GM18868 (cell line): ENCODE data around the gene TEN1.
"Not testable (repeated sequence)": the region's sequence is repeated elsewhere in the genome, so short reads cannot be mapped to it uniquely, and the experiment has no call there.

Experiments
- ATAC-seq: cut with Tn5 transposase; IDR thresholded peaks from one replicate; pipeline ENCODE4 v1.9.1; 2021; ENCODE audit warnings: mild to moderate bottlenecking, moderate library complexity; ENCODE audit not compliant: unreplicated experiment

Gene TEN1

DNA sequence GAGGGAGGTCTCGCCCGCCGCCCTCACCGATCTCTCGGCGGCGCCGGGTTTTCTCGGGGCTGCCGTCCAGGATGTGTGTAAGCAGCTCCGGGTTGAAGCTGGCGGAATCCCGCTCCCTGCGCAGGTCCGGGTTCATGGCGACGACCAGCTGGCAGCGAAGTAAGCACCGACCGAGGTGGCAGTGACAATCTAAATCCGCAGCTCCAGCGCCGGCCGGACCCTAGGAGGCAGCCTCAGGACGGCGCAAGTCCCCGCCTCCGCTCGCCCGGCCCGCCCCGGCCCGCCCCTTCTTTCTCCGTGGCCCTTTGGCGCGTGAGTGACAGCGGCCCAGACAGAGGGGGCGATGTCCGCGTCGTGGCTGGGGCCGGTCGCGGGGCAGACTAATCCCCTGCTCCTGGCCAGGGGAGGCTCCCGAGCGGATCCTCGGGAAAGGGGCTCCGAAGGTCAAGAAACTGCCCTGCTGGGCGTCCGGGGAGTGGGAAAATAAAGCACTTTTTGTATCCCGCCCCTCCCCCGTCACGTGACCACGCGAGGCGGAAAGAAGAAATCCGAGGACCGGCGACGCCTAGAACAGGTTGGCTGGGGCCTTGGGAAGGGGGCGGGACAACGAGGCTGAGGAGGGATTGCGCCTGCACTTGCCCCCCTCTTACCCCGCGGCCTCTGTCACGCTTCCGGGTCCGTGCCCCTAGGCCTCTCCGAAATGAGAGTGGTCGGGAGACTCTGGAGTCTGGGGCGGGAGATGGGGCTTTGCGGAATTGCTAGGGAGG lies at the start of gene TEN1, which contains the start of gene ACOX1:
TSS of gene TEN1 (plus strand) at position 303 of the 767 bp plus-strand sequence. CDS start 6,953 bp downstream, outside the sequence.
TSS of gene ACOX1 (minus strand) at position 229 of the 767 bp plus-strand sequence. CDS start at position 136, 93 bp downstream.
- ATAC-seq: peak; percentile 90

- ATAC-seq: no peak
Measured at GRCh38 chr17:75931062-75931461, 48.0 kb upstream of the TEN1 start.

DNA sequence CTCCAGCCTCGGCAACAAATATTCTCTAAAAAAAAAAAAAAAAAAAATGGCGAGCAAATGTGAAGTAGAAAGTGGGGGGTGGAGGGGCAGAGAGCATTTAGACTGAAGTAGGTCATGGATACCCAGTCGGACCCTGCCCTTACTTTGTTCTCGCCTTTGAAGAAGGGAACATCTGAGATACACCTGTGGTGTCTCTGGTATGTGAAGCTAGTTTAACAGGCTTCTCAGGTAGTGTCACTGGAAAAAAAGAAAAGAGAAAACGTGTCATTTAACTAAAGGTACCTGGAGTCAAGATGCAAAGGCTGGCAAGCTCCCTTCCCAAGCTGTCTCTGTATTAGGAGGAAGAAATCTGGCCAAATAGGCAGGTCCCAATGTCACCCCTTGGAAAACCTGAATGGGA lies 46.2 kb upstream of the TEN1 start:
- ATAC-seq: no peak

- no peak for ATAC-seq
Measured at GRCh38 chr17:75933808-75934207, 45.2 kb upstream of the TEN1 start.

DNA sequence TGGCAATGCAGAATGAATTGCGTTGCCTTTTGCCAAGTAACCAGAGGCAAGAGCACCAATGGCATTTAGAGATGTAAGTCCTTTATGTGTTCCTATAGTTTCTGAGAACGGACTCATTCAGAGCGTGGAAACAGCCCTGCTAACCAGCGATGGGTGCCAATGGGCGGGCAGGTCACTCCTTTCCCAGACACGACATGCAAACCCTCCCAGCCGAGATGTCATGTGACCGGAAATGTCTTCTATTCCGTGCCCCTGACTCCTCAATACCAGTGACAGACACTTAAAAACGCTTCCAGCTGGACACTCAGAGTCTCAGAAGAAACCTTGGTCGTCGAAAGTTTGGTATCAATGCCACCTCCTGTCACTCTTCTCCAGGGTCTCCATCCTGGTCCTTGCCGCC lies 41.4 kb upstream of the TEN1 start:
- ATAC-seq: no peak

DNA sequence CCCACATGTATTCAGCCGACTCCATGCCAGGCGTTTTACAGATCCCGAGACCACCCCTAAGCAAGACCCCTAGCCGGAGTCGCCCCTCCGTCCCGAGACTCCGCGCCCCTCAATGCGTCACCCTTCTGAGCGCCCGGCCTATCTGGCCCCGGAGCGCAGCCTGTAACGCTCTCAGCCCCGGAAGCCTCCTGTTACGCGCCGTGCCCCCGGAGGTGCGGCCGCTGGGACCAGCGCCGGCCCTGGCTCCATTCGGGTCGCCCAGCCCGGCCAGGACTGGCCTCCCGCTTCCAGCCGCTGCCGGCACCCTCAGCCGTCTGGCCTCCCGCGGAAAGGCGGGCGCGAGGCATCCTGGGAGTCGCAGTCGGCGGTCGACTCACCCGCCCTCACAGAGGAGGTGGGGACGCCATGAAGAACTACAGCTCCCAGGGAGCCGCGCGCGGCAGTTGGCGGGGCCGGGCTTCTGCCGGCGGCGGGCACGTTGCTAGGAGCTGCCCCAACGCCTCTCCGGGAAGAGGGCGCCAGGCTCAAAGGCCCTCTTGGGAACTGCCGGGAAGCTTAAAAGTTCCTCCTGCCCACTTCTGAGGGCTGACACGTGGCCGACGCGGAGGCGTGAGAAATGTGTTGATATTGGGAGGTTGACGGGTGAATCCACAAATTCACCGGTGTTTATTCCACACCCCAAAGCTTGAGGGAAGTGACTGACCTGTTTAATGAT lies 38.2 kb upstream of the TEN1 start, which contains the start of gene FBF1:
TSS of gene FBF1 (minus strand) at position 316 of the 715 bp plus-strand sequence. CDS start 2,893 bp downstream, outside the sequence.
- ATAC-seq: peak; percentile 97

DNA sequence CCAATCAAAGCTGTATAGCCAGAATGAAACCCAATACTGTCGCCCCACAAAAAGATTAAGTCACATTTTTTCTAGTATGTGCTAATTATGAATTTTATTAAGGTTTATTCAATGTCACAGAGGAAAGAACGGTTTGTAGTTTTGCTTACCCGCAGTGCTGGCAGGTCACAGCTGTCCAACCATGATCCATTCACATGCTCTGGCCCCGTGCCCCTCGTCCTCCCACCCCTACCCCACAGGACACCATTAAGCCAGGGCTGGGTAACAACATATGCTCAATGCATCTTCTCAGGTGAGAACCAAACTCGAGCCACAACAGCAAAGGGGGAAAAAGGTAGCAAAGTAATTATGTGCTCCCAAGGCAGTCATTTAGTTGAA lies 37.6 kb upstream of the TEN1 start:
- ATAC-seq: no peak

DNA sequence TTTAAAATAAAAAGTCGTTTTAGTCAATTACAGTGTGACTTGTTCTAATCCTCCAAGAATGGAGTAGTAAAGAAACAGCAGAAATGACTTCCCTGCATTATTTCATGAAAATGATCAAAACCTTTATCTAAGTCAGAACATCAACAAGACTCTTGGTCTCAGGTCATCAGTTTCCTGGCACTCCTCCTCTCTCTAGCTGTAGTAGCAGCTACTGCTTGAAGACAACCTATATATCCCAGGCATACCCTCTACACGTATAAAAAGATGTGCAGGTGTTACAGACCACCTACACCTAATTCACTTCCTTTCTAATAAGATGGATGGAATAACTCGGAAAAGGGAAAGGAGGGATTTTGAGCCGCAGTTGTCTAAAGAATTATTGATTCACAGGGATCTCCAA lies 36.6 kb upstream of the TEN1 start:
- ATAC-seq: no peak

DNA sequence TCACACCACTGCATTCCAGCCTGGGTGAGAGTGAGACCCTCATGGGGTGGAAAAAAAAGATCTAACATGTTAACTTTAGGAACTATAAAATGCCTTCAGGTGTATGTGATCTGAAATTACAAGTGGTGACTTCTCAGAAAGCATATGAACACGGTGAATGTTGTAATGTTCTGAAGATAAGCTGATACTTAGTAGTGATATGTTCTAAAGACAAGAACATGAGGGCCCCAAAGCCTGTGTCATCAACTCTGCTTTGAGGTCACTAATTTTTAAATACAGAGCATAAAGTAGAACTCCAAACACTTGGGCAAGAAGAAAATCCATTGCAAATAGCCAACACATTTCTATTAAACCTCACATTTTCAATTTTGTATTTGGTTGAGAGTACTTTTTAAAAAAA lies 35.5 kb upstream of the TEN1 start:
- ATAC-seq: no peak

DNA sequence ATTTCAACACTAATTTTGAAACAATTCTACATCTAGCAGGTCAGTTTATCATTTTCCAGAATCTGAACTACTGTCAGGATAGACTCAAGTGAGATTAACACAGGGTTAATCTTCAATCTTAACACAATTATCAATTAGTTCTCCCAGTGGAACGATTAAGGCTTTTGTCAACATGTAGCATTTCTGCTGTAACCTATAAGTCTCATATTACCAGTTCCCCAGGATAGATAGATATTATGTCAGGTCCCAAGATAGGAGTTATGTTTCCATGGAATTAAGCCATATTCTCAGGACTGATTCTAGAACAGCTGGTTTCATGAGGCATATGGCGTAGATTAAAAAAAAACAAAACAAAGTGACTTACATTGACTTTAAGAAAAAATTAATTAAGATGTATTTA lies 33.8 kb upstream of the TEN1 start:
- no peak for ATAC-seq

DNA sequence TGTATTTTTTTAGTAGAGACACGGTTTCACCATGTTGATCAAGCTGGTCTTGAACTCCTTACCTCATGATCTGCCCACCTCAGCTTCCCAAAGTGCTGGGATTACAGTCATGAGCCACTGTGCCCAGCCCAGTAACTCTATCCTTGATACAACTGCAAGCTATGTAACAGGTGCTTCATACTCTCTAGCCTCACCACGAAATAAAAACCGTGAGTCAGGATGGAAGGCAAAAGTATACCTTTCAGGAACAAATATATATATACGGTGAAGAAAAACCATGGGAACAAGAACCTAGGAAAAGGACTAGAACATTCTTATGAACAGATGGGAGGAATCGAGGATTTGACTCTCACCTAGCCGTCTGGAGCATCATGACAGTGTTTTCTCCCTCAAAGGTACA lies 28.6 kb upstream of the TEN1 start:
- no peak for ATAC-seq

DNA sequence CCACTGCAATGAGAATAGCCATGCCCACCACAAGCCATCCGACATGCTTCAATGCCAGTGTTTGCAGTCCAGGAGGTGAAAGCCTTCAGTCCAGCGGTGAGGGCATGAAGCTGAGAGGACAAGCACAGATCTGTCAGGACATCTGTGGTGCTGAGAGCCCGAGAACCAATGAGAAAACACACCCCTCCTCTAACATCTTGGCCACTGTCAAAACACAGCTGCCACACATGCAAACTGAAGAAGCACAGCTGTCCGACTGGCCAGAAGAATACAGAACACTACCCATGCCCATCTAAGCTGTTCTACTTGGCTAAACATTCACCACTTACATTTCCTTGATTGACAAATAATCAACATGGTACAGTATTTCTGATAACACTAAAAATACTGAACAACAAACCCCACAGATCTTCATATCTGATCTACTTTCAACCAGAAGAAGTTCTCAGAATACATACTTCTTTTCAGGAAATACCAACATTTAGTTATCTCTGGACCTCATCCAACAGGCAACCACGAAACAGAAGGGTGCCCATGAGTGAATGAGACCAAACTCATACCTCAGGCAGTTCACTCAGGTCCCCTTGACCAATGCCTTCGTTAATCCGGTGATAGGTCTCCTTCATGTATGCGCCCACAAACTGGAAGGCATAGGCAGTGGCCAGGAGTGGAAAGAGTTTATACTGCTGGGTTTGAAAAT lies 28.0 kb upstream of the TEN1 start:
- no peak for ATAC-seq

- ATAC-seq: no peak
Measured at GRCh38 chr17:75959051-75959838, 19.8 kb upstream of the TEN1 start.

GRCh38 chr17:75959839-75960511 lies 19.1 kb upstream of the TEN1 start:
- no peak for ATAC-seq

- no peak for ATAC-seq
Measured at GRCh38 chr17:75965468-75965867, 13.6 kb upstream of the TEN1 start.

DNA sequence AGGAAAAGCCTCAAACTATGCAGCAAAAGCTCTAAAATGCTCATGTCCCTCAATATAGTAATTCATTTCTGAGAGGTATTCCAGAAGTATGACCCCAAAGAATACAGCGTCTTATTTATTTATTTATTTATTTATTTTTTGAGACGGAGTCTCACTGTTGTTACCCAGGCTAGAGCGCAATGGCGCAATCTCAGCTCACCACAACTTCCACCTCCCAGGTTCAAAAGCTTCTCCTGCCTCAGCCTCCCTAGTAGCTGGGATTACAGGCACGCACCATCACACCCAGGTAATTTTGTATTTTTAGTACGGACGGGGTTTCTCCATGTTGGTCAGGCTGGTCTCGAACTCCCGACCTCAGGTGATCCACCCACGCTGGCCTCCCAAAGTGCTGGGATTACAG lies 10.0 kb upstream of the TEN1 start:
- ATAC-seq: not testable (repeated sequence)

DNA sequence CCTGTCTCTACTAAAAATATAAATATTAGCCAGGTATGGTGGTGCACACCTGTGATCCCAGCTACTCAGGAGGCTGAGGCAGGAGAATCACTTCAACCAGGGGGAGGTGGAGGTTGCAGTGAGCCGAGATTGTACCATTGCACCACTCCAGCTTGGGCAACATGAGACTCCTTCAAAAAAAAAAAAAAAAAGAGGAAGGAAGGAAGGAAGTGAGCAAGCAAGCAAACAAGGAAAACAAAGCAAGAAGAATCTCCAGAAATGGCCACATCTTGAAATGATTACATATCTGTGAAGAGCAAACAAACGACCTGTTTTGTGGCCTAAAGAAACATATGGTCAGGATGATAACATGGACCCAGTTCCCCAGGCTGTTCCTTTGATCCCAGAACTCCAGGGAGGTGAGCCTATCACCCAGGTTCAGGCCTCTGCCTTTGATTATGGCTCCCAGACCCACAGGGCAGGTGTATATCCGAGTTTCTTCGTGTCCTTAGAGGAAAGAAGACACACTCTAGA lies 9.0 kb upstream of the TEN1 start:
- ATAC-seq: no peak

DNA sequence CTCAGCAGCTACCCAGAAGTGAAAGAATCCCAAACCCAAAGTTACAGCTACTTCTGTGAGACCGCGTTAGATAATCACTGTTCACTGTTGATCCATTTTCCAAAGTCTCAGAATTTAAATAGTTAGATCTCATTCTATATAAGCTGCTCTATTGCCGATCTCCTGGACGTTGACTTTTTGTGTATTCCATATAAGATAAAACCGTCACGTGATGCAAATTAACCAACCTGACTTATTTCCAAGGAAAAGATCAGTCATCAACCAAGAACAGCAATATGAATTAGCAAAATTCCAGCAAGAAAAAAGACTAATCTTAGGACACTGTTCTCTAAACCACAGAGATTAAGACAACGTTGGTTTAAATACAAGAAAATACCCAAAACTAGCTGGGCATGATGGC lies 8.4 kb upstream of the TEN1 start:
- no peak for ATAC-seq

- not testable (repeated sequence) for ATAC-seq
Measured at GRCh38 chr17:75975187-75975586, 3.9 kb upstream of the TEN1 start.

DNA sequence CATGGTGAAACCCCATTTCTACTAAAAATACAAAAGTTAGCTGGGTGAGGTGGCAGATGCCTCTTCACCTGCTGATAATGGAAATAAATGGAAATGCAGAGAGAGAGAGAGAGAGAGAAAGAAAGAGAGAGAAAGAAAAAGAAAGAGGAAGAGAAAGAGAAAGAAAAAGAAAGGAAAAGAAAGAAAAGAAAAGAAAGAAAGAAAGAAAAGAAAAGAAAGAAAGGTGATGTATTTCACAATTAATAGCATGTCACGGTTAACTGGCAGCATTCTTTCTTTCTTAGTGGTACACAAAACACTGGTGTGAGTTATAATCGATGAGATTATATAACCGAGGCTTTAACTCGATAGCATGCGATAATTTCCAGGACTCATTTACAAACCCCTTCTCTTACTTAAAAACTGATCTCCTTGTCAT lies 3.3 kb upstream of the TEN1 start:
- no peak for ATAC-seq
